ENCODE measurements around the gene EFCAB8. TPM values are rescaled to one million over a fixed set of nuclear protein-coding genes. Genes with fewer than 3 reads are reported as not detected.
"Not testable (repeated sequence)": the region's sequence is repeated elsewhere in the genome, so short reads cannot be mapped to it uniquely, and the experiment has no call there.

Gene EFCAB8
- total and polyA plus RNA-seq, 7 donors = 0.03 to 0.08 (median 0.04) TPM; not detected in 4

DNA sequence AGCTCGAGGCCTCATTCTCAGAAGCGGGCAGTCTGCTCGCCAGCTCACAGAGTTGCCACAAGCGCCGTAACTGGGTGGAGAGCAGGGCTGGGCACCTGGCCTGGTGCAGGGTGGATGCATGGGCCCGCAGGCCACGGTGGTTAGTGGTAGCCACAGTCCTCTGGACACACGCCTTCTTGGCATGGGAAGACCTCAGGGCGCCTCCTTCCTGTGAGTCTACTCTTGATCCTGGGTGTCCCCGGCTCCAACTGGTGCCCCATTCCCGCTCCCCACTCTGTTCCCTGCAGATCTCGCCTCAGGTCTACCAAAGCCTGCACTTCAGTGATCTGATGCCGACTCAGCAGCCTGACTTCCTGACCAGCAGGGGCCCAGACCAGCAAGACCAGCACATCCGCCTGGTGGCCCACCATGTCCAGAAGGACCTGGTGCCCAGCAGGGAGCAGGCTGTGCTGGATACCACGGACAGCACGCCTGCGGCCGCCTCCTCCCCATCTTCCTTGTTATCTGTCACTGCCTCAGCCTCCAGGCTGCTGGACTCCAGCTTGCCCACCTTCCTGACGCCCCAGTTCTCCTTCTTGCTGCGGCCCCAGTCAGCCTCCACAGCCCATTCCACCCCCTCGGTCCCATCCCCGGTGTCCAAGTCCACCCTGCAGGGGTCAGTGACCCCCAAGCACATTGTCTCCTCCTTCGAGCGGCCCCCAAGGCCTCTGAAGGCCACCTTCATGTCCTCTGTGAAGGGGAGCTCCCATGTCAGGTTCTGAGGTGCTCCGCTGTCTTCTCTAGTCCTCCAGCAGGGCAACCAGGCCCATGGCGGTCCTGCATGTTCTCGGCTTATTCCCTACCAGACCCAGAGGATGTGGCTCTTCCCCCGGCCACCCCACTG lies 102.4 kb downstream of the EFCAB8 start:
- Histone ChIP-seq H3K4me3 (no peak overlapping the region), H3K27me3 (ENCODE audit: insufficient read depth in 3 of 3, low read length in 2 of 3) (peaks cover 0 to 9% (median 0%) of the 10 kb centered on the region in 3 donors), H3K27ac (no peak overlapping the region), H3K4me1 (no peaks in the 10 kb centered on the region), H3K36me3 (ENCODE audit: insufficient read depth in 1 of 2, low read depth in 1 of 2) (no peaks in the 10 kb centered on the region), H3K9me3 (peaks cover 5% of the 10 kb centered on the region)
- DNase-seq (no peak), ATAC-seq (no peak)
- TF ChIP-seq, protein P1, sequence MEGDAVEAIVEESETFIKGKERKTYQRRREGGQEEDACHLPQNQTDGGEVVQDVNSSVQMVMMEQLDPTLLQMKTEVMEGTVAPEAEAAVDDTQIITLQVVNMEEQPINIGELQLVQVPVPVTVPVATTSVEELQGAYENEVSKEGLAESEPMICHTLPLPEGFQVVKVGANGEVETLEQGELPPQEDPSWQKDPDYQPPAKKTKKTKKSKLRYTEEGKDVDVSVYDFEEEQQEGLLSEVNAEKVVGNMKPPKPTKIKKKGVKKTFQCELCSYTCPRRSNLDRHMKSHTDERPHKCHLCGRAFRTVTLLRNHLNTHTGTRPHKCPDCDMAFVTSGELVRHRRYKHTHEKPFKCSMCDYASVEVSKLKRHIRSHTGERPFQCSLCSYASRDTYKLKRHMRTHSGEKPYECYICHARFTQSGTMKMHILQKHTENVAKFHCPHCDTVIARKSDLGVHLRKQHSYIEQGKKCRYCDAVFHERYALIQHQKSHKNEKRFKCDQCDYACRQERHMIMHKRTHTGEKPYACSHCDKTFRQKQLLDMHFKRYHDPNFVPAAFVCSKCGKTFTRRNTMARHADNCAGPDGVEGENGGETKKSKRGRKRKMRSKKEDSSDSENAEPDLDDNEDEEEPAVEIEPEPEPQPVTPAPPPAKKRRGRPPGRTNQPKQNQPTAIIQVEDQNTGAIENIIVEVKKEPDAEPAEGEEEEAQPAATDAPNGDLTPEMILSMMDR (IDR thresholded peaks at IDR 0.05) = no peak
- WGBS, 3 donors = 84 to 85% (median 84%) methylated on average over 28 of the region's 28 CpGs
- intact Hi-C loops (cut with DNase I) = no loop called here

DNA sequence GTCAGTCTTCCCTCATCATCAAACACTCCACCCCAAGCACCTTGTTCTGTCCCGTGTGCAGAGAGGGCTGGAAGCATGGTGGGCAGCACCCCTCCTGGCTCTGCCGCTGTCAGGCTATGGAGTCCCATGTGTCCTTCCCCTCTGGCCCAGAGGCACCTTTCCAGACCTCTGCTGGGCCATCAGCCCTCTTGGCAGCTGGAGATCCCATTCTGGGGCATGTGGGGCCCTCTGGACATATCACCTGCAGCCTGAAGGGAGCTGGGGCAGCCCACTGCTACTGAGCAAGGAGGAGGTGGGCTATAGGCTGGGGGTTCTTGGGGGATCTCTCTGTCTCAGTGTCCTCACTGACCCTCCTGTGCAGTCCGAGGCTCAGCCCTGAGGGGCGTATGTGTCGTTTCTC lies 103.3 kb downstream of the EFCAB8 start:
- ATAC-seq (no peak), DNase-seq (no peak)
- 71 to 80% (median 74%) methylated on average over 5 of the region's 5 CpGs for WGBS, 3 donors
- Histone ChIP-seq H3K36me3 (ENCODE audit: insufficient read depth in 1 of 2, low read depth in 1 of 2) (no peaks in the 10 kb centered on the region), H3K4me3 (no peak overlapping the region), H3K4me1 (no peaks in the 10 kb centered on the region), H3K27me3 (ENCODE audit: insufficient read depth in 3 of 3, low read length in 2 of 3) (peaks cover 0 to 9% (median 0%) of the 10 kb centered on the region in 3 donors), H3K27ac (no peak overlapping the region), H3K9me3 (peaks cover 3% of the 10 kb centered on the region)
- TF ChIP-seq, protein P1 (IDR thresholded peaks at IDR 0.05) = no peak
- intact Hi-C loops (cut with DNase I) = no loop called here

DNA sequence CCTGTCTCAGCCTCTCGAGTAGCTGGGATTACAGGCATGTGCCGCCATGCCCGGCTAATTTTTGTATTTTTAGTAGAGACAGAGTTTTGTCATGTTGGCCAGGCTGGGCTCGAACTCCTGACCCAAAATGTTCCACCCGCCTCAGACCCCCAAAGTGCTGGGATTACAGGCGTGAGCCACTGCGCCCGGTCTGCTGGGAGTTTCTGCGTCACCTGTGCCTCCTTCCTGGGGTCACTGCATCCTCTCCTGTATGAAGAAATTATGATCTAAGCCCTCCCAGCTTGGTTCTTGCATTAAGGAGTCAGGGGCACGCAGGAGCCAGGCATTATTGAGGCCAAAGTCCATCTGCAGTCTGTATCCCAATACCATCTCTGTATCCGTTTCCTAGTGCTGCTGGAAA lies 103.9 kb downstream of the EFCAB8 start:
- DNase-seq; H3K36me3 ChIP-seq (ENCODE audit: insufficient read depth in 1 of 2, low read depth in 1 of 2); ATAC-seq; H3K4me3 ChIP-seq; H3K27ac ChIP-seq; H3K9me3 ChIP-seq; H3K27me3 ChIP-seq (ENCODE audit: insufficient read depth in 3 of 3, low read length in 2 of 3); H3K4me1 ChIP-seq; intact Hi-C loops (cut with DNase I): not testable (repeated sequence)
- WGBS, 3 donors = 77 to 87% (median 79%) methylated on average over 11 of the region's 11 CpGs

DNA sequence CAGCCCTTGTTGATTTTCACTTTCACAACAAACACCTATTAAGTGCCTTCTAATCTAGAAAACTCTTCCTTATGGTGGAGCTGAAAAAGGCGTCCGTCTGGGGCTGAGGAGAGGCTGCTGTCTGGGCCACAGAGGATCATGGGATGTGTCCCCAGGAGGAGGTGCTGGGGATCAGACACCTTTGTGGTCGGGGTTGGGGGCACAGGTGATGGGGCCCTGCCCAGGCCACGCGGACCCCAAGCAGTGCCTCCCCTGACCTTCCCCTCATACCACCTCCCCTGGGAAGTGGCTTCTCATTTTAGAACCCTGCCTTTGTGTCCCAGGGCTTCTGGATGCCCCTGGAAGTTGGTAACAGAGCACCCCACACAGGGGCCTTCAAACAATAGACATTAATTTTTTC lies 104.5 kb downstream of the EFCAB8 start:
- no peak overlapping the region for H3K27ac ChIP-seq
- WGBS, 3 donors = 70 to 77% (median 73%) methylated on average over 5 of the region's 5 CpGs
- intact Hi-C loops (cut with DNase I) = no loop called here
- H3K27me3 ChIP-seq (ENCODE audit: insufficient read depth in 3 of 3, low read length in 2 of 3) = peaks cover 0 to 9% (median 0%) of the 10 kb centered on the region in 3 donors
- H3K36me3 ChIP-seq (ENCODE audit: insufficient read depth in 1 of 2, low read depth in 1 of 2) = no peaks in the 10 kb centered on the region
- no peak overlapping the region for H3K4me3 ChIP-seq
- ATAC-seq = no peak
- H3K4me1 ChIP-seq = no peaks in the 10 kb centered on the region
- no peak for DNase-seq
- H3K9me3 ChIP-seq = no peaks in the 10 kb centered on the region
- TF ChIP-seq, protein P1 (IDR thresholded peaks at IDR 0.05) = no peak

DNA sequence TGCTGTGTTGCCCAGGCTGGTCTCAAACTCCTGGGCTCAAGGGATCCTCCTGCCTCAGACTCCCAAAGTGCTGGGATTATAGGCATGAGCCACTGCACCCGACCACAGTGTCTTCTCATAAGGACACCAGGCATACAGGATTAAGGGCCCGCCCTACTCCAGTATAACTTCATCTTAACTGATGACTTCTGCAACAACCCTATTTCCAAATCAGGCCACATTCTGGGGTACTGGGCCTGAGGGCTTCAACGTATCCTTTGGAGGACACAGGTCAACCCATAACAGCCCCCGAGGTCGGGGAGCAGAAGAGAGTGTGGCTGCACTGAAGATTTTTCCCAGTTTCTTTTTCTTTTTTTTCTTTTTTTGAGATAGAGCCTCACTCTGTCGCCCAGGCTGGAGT lies 105.9 kb downstream of the EFCAB8 start:
- ATAC-seq (no peak), DNase-seq (no peak)
- TF ChIP-seq, protein P1 (IDR thresholded peaks at IDR 0.05) = no peak
- 87 to 92% (median 89%) methylated on average over 6 of the region's 6 CpGs for WGBS, 3 donors
- no peaks in the 10 kb centered on the region for H3K4me1 ChIP-seq
- no peaks in the 10 kb centered on the region for H3K36me3 ChIP-seq (ENCODE audit: insufficient read depth in 1 of 2, low read depth in 1 of 2)
- no peak overlapping the region for H3K27ac ChIP-seq
- intact Hi-C loops (cut with DNase I) = no loop called here
- no peaks in the 10 kb centered on the region for H3K9me3 ChIP-seq
- peaks cover 0 to 6% (median 0%) of the 10 kb centered on the region in 3 donors for H3K27me3 ChIP-seq (ENCODE audit: insufficient read depth in 3 of 3, low read length in 2 of 3)
- H3K4me3 ChIP-seq = no peak overlapping the region
